ENCODE measurements around the gene EDA2R. TPM values are rescaled to one million over a fixed set of nuclear protein-coding genes. Genes with fewer than 3 reads are reported as not detected.

Gene EDA2R
- 1 to 10 TPM in 1 of 4 donors, under 1 TPM in 3; 0.53 to 1.9 (median 0.59) TPM for polyA plus RNA-seq (ENCODE audit: insufficient read length in 4 of 4)

GRCh38 chrX:66638591-66639500 lies at the start of gene EDA2R:
EDA2R (minus strand) TSS chrX:66639078; CDS start chrX:66616020, 23,058 bp downstream.
- peak in 2 of 4 donors; percentile 14 to 27 for DNase-seq (ENCODE audit: low read depth in 4 of 4, low spot score in 3 of 4)

- no peak for DNase-seq (ENCODE audit: low read depth in 4 of 4, low spot score in 3 of 4)
These were observed 45.3 kb upstream of the EDA2R start for GRCh38 chrX:66684196-66684595.

- no peak for DNase-seq (ENCODE audit: low read depth in 4 of 4, low spot score in 3 of 4)
These were observed 41.6 kb upstream of the EDA2R start for GRCh38 chrX:66680451-66680850.

- DNase-seq (ENCODE audit: low read depth in 4 of 4, low spot score in 3 of 4) = no peak
These were observed 38.6 kb upstream of the EDA2R start for GRCh38 chrX:66677430-66677829.

- DNase-seq (ENCODE audit: low read depth in 4 of 4, low spot score in 3 of 4) = no peak
These were observed 38.1 kb upstream of the EDA2R start for GRCh38 chrX:66676990-66677389.

- DNase-seq (ENCODE audit: low read depth in 4 of 4, low spot score in 3 of 4) = no peak
These were observed 37.5 kb upstream of the EDA2R start for GRCh38 chrX:66676413-66676812.

GRCh38 chrX:66675541-66675940 lies 36.7 kb upstream of the EDA2R start:
- DNase-seq (ENCODE audit: low read depth in 4 of 4, low spot score in 3 of 4) = no peak

- DNase-seq (ENCODE audit: low read depth in 4 of 4, low spot score in 3 of 4) = no peak
These were observed 35.6 kb upstream of the EDA2R start for GRCh38 chrX:66674506-66674905.

GRCh38 chrX:66672106-66672505 lies 33.2 kb upstream of the EDA2R start:
- DNase-seq (ENCODE audit: low read depth in 4 of 4, low spot score in 3 of 4) = no peak

GRCh38 chrX:66654411-66654810 lies 15.5 kb upstream of the EDA2R start:
- DNase-seq (ENCODE audit: low read depth in 4 of 4, low spot score in 3 of 4) = no peak

- DNase-seq (ENCODE audit: low read depth in 4 of 4, low spot score in 3 of 4) = no peak
These were observed 3.5 kb downstream of the EDA2R start for GRCh38 chrX:66635360-66635759.

- DNase-seq (ENCODE audit: low read depth in 4 of 4, low spot score in 3 of 4) = no peak
These were observed 4.6 kb downstream of the EDA2R start for GRCh38 chrX:66634272-66634671.

- DNase-seq (ENCODE audit: low read depth in 4 of 4, low spot score in 3 of 4) = no peak
These were observed 5.3 kb downstream of the EDA2R start for GRCh38 chrX:66633541-66633940.

- DNase-seq (ENCODE audit: low read depth in 4 of 4, low spot score in 3 of 4) = no peak
These were observed 5.9 kb downstream of the EDA2R start for GRCh38 chrX:66632981-66633380.

- DNase-seq (ENCODE audit: low read depth in 4 of 4, low spot score in 3 of 4) = no peak
These were observed 6.4 kb downstream of the EDA2R start for GRCh38 chrX:66632473-66632872.

GRCh38 chrX:66625525-66625924 lies 13.4 kb downstream of the EDA2R start:
- DNase-seq (ENCODE audit: low read depth in 4 of 4, low spot score in 3 of 4) = no peak

- no peak for DNase-seq (ENCODE audit: low read depth in 4 of 4, low spot score in 3 of 4)
These were observed 16.7 kb downstream of the EDA2R start for GRCh38 chrX:66622209-66622608.

- DNase-seq (ENCODE audit: low read depth in 4 of 4, low spot score in 3 of 4) = no peak
These were observed 21.9 kb downstream of the EDA2R start for GRCh38 chrX:66616944-66617343.

GRCh38 chrX:66602381-66602938 lies 36.4 kb downstream of the EDA2R start:
- DNase-seq (ENCODE audit: low read depth in 4 of 4, low spot score in 3 of 4) = no peak

GRCh38 chrX:66601522-66601921 lies 37.4 kb downstream of the EDA2R start:
- DNase-seq (ENCODE audit: low read depth in 4 of 4, low spot score in 3 of 4) = no peak

GRCh38 chrX:66579219-66579618 lies 59.7 kb downstream of the EDA2R start:
- DNase-seq (ENCODE audit: low read depth in 4 of 4, low spot score in 3 of 4) = no peak

- DNase-seq (ENCODE audit: low read depth in 4 of 4, low spot score in 3 of 4) = no peak
These were observed 84.9 kb downstream of the EDA2R start for GRCh38 chrX:66553973-66554372.
